GM15510 (cell line): ENCODE data around the gene HNRNPLL.

Experiments
- POLR2A ChIP-seq: IDR thresholded peaks from 3 replicates; pipeline ENCODE4 v1.6.1; 2011; ENCODE audit warnings: borderline replicate concordance; ENCODE audit not compliant: insufficient read length; ENCODE audit errors: extremely low read depth

HNRNPLL gene

DNA sequence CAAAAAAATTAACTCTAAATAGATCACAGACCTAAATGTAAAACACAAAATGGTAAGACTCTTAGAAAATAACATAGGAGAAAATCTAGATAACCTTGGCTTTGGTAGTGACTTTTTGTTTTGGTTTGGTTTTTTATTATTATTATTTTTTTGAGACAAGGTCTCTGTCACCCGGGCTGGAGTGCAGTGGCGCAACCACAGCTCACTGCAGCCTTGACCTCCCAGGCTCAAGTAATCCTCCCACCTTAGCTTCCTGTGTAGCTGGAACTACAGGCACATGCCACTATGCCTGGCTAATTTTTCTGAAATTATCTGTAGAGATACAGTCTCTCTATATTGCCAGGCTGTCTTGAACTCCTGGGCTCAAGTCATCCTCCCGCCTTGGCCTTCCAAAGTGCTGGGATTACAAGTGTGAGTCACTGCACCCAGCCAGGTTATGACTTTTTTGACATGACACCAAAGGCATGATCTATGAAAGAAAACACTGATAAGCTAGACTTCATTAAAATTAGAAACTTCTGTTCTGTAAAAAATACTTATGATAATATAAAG lies 88.0 kb downstream of the HNRNPLL start:
- TF ChIP-seq POLR2A = no peak

GRCh38 chr2:38512211-38512610 lies 90.5 kb downstream of the HNRNPLL start:
- no peak for TF ChIP-seq POLR2A
